ENCODE measurements around the gene ADGRG3.
A peak's percentile ranks its signal among the peaks of the same experiment; 100 is the strongest.

Gene ADGRG3

DNA sequence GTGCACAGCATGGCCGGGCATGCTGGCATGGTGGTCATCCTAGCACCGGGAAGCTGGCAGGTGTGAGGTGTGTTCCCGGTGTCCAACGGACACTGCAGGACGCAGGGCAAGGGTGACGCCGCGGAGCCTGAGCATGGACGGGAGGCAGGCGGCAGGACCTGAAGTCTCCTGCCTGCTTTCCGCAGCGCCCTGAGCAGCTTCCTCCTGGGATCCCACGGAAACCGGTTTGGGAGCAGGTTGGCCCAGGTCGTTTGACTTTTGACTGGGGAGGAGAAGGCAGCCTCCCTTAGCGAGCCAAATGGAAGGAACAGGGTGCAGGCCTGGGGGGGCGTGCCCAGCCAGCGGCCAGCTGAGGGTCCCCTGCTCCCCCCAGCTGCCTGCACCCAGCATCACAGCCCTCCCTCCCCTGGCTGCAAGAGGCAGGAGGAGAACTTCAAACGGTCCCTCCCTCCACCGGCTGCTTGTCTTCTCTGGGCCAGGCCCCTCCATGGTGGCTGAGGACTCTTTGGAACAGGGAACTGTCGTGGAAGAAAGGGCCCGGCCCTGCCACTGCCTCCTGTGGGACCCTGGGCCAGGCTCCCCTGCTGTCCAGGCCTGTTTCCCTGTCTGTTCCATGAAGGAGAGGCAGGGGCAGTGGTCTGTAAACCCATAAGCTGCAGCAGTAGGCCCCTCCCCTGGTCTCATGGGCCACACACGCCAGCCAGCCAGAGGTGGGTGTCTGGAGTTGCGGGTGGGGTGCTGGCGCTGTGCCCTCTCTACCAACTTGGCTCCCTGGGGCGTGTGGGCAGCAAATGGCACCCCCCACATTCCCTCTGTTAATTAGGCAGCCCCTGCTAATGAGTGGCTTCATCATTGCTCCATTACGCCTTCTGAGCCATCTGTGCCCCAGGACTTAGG lies 47.5 kb upstream of the ADGRG3 start:
- no peak for DNase-seq
- Histone ChIP-seq H3F3A (ENCODE audit: insufficient read depth, low read length) (peaks cover 9% of the 10 kb centered on the region), H3K27ac (ENCODE audit: low read length) (peak overlapping the region; percentile 43; the same call in 1 of the 2 replicates), H3K9ac (ENCODE audit: low read length) (peak overlapping the region; percentile 70), H3K4me1 (ENCODE audit: low read length) (peaks cover 32% of the 10 kb centered on the region), H4K20me1 (ENCODE audit: insufficient read depth, low read length) (no peaks in the 10 kb centered on the region), H3K9me3 (replicated peaks; ENCODE audit: insufficient read depth, low read length) (no peaks in the 10 kb centered on the region), H3K79me2 (ENCODE audit: low read length) (peaks cover 40% of the 10 kb centered on the region), H3K9me2 (replicated peaks; ENCODE audit: insufficient read depth, low read length) (no peaks in the 10 kb centered on the region), H2AFZ (ENCODE audit: low read length) (peak overlapping the region; percentile 75), H3K4me3 (ENCODE audit: low read length) (peak overlapping the region; percentile 71), H3K27me3 (replicated peaks; ENCODE audit: insufficient read depth, low read length) (no peaks in the 10 kb centered on the region), H3K4me2 (ENCODE audit: low read depth, low read length) (peak overlapping the region; percentile 81), H3K36me3 (replicated peaks; ENCODE audit: insufficient read depth, low read length) (no peaks in the 10 kb centered on the region)
- TF ChIP-seq EZH2 (optimal IDR thresholded peaks at IDR 0.05; ENCODE audit: low read depth, low read length) (no peak), EZH2phosphoT487 (IDR thresholded peaks at IDR 0.05; ENCODE audit: low read length) (no peak)
- TF ChIP-seq, protein P1, sequence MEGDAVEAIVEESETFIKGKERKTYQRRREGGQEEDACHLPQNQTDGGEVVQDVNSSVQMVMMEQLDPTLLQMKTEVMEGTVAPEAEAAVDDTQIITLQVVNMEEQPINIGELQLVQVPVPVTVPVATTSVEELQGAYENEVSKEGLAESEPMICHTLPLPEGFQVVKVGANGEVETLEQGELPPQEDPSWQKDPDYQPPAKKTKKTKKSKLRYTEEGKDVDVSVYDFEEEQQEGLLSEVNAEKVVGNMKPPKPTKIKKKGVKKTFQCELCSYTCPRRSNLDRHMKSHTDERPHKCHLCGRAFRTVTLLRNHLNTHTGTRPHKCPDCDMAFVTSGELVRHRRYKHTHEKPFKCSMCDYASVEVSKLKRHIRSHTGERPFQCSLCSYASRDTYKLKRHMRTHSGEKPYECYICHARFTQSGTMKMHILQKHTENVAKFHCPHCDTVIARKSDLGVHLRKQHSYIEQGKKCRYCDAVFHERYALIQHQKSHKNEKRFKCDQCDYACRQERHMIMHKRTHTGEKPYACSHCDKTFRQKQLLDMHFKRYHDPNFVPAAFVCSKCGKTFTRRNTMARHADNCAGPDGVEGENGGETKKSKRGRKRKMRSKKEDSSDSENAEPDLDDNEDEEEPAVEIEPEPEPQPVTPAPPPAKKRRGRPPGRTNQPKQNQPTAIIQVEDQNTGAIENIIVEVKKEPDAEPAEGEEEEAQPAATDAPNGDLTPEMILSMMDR (IDR thresholded peaks at IDR 0.05; ENCODE audit: low read length) = no peak

- H3K9ac ChIP-seq (ENCODE audit: low read length) = no peak overlapping the region; the same call in 1 of the 2 replicates
- H3K4me2 ChIP-seq (ENCODE audit: low read depth, low read length) = peak overlapping the region; percentile 81; the same call in 1 of the 2 replicates
- peaks cover 40% of the 10 kb centered on the region for H3K79me2 ChIP-seq (ENCODE audit: low read length)
- H3K27ac ChIP-seq (ENCODE audit: low read length) = peak overlapping the region; percentile 66; the same call in 1 of the 2 replicates
- no peak overlapping the region for H3K4me3 ChIP-seq (ENCODE audit: low read length)
- no peak for DNase-seq
- H3K4me1 ChIP-seq (ENCODE audit: low read length) = peaks cover 32% of the 10 kb centered on the region
- no peaks in the 10 kb centered on the region for H3K9me3 ChIP-seq (replicated peaks; ENCODE audit: insufficient read depth, low read length)
- no peaks in the 10 kb centered on the region for H3K36me3 ChIP-seq (replicated peaks; ENCODE audit: insufficient read depth, low read length)
- TF ChIP-seq EZH2 (optimal IDR thresholded peaks at IDR 0.05; ENCODE audit: low read depth, low read length) = no peak
- TF ChIP-seq EZH2phosphoT487 (IDR thresholded peaks at IDR 0.05; ENCODE audit: low read length) = no peak
- TF ChIP-seq, protein P1 (IDR thresholded peaks at IDR 0.05; ENCODE audit: low read length) = no peak
- H3F3A ChIP-seq (ENCODE audit: insufficient read depth, low read length) = peaks cover 9% of the 10 kb centered on the region
- H4K20me1 ChIP-seq (ENCODE audit: insufficient read depth, low read length) = no peaks in the 10 kb centered on the region
- H2AFZ ChIP-seq (ENCODE audit: low read length) = no peak overlapping the region
- H3K9me2 ChIP-seq (replicated peaks; ENCODE audit: insufficient read depth, low read length) = no peaks in the 10 kb centered on the region
- H3K27me3 ChIP-seq (replicated peaks; ENCODE audit: insufficient read depth, low read length) = no peaks in the 10 kb centered on the region
Measured at GRCh38 chr16:57621521-57622271, 46.4 kb upstream of the ADGRG3 start.

DNA sequence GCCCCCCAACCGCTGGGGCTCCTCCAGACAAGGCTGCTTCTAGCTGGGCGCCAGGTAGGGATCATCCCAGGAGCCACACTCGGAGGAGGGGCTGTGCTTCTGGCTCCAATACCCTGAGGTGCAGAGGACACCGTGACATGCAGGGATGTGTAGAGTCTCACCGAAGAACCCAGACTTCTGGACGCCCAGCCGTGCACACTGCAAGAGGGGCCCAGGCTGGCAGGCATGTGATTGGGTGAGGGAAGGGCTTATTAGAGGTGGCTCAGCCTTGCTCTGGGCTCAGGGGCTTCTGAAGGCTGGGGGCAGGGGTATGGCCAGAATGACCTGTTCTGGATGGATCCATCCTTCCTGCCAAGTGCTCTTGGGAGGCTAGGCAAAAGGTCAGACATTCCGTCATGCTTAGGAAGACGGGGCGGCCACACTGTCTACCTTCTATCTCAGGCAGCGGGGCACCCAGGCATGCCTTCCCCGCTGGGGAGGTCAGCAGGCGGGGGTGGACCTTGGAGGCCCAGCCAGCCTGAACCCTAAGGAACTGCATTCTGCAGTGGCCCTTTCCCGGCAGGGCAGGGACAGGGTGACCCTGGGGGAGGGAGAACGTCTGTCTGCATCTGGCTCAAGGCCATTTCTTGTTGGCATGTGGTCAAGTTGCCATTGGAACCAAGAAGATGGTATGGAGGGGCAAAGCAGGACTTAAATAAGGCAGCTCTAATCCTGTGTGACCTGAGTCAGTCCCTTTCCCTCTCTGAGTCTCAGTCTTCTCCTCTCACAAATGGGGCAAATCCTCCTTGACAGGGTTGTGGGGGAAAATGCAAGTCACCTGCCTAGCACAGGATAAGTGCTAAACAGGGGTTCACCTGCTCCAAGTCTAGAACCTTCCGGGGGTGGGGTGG lies 45.5 kb upstream of the ADGRG3 start:
- Histone ChIP-seq H3K79me2 (ENCODE audit: low read length) (peaks cover 40% of the 10 kb centered on the region), H3K9ac (ENCODE audit: low read length) (peak overlapping the region; percentile 2; the same call in 1 of the 2 replicates), H3K27me3 (replicated peaks; ENCODE audit: insufficient read depth, low read length) (no peaks in the 10 kb centered on the region), H3K9me2 (replicated peaks; ENCODE audit: insufficient read depth, low read length) (no peaks in the 10 kb centered on the region), H3K4me2 (ENCODE audit: low read depth, low read length) (peak overlapping the region; percentile 40; the same call in 1 of the 2 replicates), H3K36me3 (replicated peaks; ENCODE audit: insufficient read depth, low read length) (no peaks in the 10 kb centered on the region), H3K9me3 (replicated peaks; ENCODE audit: insufficient read depth, low read length) (no peaks in the 10 kb centered on the region), H4K20me1 (ENCODE audit: insufficient read depth, low read length) (no peaks in the 10 kb centered on the region), H3K4me1 (ENCODE audit: low read length) (peaks cover 32% of the 10 kb centered on the region), H2AFZ (ENCODE audit: low read length) (no peak overlapping the region), H3F3A (ENCODE audit: insufficient read depth, low read length) (peaks cover 9% of the 10 kb centered on the region), H3K27ac (ENCODE audit: low read length) (peak overlapping the region; percentile 66), H3K4me3 (ENCODE audit: low read length) (no peak overlapping the region)
- TF ChIP-seq EZH2phosphoT487 (IDR thresholded peaks at IDR 0.05; ENCODE audit: low read length) (no peak), EZH2 (optimal IDR thresholded peaks at IDR 0.05; ENCODE audit: low read depth, low read length) (no peak)
- TF ChIP-seq, protein P1 (IDR thresholded peaks at IDR 0.05; ENCODE audit: low read length) = no peak
- no peak for DNase-seq

All from MM.1S (cell line).